Measurements from ENCODE around the gene UBE2R2.
"Not testable (repeated sequence)": the region's sequence is repeated elsewhere in the genome, so short reads cannot be mapped to it uniquely, and the experiment has no call there.

DNA sequence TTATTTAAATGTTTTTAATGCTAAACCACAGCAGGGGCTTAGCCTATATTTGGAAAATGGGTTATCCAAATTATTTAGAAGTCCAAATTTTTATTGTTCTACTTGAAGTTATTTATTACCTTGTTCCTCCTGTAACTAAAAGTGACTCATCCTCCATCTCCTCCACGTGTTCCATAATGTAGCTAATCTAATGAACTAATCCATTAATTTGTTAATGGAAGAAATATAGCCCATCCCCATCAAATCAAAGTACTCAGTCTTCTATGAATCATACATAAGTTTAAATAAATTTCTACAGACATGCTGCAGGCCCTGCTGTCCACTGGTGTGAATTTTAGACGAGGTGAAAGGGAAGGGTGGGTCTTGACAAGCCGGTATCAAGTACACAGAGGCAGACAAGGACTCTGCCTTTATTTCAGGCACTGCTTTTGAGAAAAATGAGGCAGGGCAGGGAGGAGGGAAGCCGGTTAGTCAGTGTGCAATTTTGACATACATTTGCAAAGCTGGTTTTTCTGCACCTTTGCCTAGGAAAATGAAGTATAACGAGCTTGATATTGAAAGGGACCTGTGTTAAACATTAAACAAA lies 42.8 kb upstream of the UBE2R2 start:
- TF ChIP-seq, protein P1, sequence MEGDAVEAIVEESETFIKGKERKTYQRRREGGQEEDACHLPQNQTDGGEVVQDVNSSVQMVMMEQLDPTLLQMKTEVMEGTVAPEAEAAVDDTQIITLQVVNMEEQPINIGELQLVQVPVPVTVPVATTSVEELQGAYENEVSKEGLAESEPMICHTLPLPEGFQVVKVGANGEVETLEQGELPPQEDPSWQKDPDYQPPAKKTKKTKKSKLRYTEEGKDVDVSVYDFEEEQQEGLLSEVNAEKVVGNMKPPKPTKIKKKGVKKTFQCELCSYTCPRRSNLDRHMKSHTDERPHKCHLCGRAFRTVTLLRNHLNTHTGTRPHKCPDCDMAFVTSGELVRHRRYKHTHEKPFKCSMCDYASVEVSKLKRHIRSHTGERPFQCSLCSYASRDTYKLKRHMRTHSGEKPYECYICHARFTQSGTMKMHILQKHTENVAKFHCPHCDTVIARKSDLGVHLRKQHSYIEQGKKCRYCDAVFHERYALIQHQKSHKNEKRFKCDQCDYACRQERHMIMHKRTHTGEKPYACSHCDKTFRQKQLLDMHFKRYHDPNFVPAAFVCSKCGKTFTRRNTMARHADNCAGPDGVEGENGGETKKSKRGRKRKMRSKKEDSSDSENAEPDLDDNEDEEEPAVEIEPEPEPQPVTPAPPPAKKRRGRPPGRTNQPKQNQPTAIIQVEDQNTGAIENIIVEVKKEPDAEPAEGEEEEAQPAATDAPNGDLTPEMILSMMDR (tag by site-specific recombination; IDR thresholded peaks at IDR 0.05), result not testable (repeated sequence)
- TF ChIP-seq ZNF302 (tag by site-specific recombination; IDR thresholded peaks at IDR 0.05; ENCODE audit: low read depth); ZNF701 (tag by site-specific recombination; IDR thresholded peaks at IDR 0.05); ZNF544 (tag by site-specific recombination; IDR thresholded peaks at IDR 0.05); ZNF423 (tag by site-specific recombination; IDR thresholded peaks at IDR 0.05): not testable (repeated sequence)
